Sigmoid colon (tissue), 7 donors: ENCODE measurements around the gene ALMS1. TPM values are rescaled to one million over a fixed set of nuclear protein-coding genes. Genes with fewer than 3 reads are reported as not detected.
A peak's percentile ranks its signal among the peaks of the same experiment; 100 is the strongest.

ENCODE experiments used
- DNase-seq: peaks from one replicate; pipeline ENCODE4 v3.0.0-alpha.2; 2019
- H3K27ac ChIP-seq, 4 donors: fragments of 200-600 bp; sonication (generic); one replicate each; pipeline ENCODE4 v1.5.1; 2016 to 2019; ENCODE audit warnings: mild to moderate bottlenecking in 1 of 4
- H3K27me3 ChIP-seq, 3 donors: fragments of 200-600 bp; sonication (generic); one replicate each; pipeline ENCODE4 v1.5.1; 2019; ENCODE audit warnings: mild to moderate bottlenecking in 1 of 3
- H3K36me3 ChIP-seq, 4 donors: fragments of 200-600 bp; sonication (generic); one replicate each; pipeline ENCODE4 v1.5.1; 2016 to 2019
- H3K4me1 ChIP-seq, 4 donors: fragments of 200-600 bp; sonication (generic); one replicate each; pipeline ENCODE4 v1.5.1; 2017 to 2019
- H3K4me3 ChIP-seq, 4 donors: fragments of 200-600 bp; sonication (generic); one replicate each; pipeline ENCODE4 v1.5.1; 2017 to 2019; ENCODE audit warnings: mild to moderate bottlenecking in 2 of 4, moderate library complexity in 1 of 4
- H3K9me3 ChIP-seq, 4 donors: fragments of 200-600 bp in 3 of 4; sonication (generic) in 3 of 4; one replicate each; pipeline versions ENCODE4 v1.5.1 to v1.6.1; 2013 to 2019
- EP300 ChIP-seq, 4 donors: sonication (generic); formaldehyde crosslinking; IDR thresholded peaks; one replicate each; pipeline ENCODE4 v1.6.1; 2017; ENCODE audit warnings: antibody characterized with exemption in 4 of 4
- POLR2A ChIP-seq, 2 donors: fragments of 450-650 bp; IDR thresholded peaks; one replicate each; pipeline ENCODE4 v1.6.1; 2016; ENCODE audit warnings: antibody characterized with exemption in 2 of 2, mild to moderate bottlenecking in 2 of 2, moderate library complexity in 2 of 2
- POLR2AphosphoS5 ChIP-seq, 4 donors: sonication (generic); formaldehyde crosslinking; IDR thresholded peaks; one replicate each; pipeline ENCODE4 v1.6.1; 2017; ENCODE audit warnings: antibody characterized with exemption in 4 of 4
- WGBS, 2 donors: extraction: QIAGEN DNeasy Blood & Tissue Kit; methylation state at CpG; one replicate each; pipeline ENCODE4 v1.1.7; 2013; 5-methylcytosine and 5-hydroxymethylcytosine counted together
- intact Hi-C: fragments of 100-400 bp; cut with DNase I; formaldehyde crosslinking; loops from one replicate; pipeline ENCODE4 v1.15.1; 2023
- polyA plus RNA-seq, 3 donors: library from polyadenylated mRNA; stranded (reverse); fragments of 200-250 nt; gene quantifications; one replicate each; pipeline ENCODE4 v1.2.3, GENCODE V29; 2013
- total RNA-seq, 4 donors: library from RNA; depleted of rRNA; stranded (reverse); fragments of >200 nt; gene quantifications; one replicate each; pipeline ENCODE4 v1.1.0, GENCODE V29; 2016
- TF ChIP-seq, protein P1 (sequence below), 4 experiments: fragments of 450-650 bp in 3 of 4; fragments of 200-600 bp in 1 of 4; IDR thresholded peaks; one replicate each; pipeline ENCODE4 v1.5.1; 2016 to 2019; ENCODE audit warnings: antibody characterized with exemption in 4 of 4, mild to moderate bottlenecking in 3 of 4, moderate library complexity in 2 of 4
- donor health status: healthy with polysubstance abuse.
- donor health status: Bipolar disorder and iron deficiency.
- donor health status: healthy.

ALMS1 gene
- total and polyA plus RNA-seq, 7 donors: 3.5 to 47.6 (median 29.3) TPM

GRCh38 chr2:73415906-73416305 is 30.3 kb downstream of the ALMS1 start:
- no peak overlapping the region for H3K27ac ChIP-seq
- no peaks in the 10 kb centered on the region for H3K27me3 ChIP-seq

GRCh38 chr2:73418343-73418742 is 32.7 kb downstream of the ALMS1 start:
- Histone ChIP-seq H3K27ac (peak overlapping the region; percentile 1 to 62 (median 50)), H3K4me3 (no peak overlapping the region)

More at GRCh38 chr2:73415906-73416305, 30.3 kb downstream of the ALMS1 start:
- H3K4me1 ChIP-seq: peaks cover 0 to 21% (median 9%) of the 10 kb centered on the region in 4 donors
- no peak overlapping the region for H3K4me3 ChIP-seq
- no peak for TF ChIP-seq POLR2A (IDR thresholded peaks at IDR 0.05)
- TF ChIP-seq, protein P1, sequence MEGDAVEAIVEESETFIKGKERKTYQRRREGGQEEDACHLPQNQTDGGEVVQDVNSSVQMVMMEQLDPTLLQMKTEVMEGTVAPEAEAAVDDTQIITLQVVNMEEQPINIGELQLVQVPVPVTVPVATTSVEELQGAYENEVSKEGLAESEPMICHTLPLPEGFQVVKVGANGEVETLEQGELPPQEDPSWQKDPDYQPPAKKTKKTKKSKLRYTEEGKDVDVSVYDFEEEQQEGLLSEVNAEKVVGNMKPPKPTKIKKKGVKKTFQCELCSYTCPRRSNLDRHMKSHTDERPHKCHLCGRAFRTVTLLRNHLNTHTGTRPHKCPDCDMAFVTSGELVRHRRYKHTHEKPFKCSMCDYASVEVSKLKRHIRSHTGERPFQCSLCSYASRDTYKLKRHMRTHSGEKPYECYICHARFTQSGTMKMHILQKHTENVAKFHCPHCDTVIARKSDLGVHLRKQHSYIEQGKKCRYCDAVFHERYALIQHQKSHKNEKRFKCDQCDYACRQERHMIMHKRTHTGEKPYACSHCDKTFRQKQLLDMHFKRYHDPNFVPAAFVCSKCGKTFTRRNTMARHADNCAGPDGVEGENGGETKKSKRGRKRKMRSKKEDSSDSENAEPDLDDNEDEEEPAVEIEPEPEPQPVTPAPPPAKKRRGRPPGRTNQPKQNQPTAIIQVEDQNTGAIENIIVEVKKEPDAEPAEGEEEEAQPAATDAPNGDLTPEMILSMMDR (IDR thresholded peaks at IDR 0.05): no peak
- TF ChIP-seq EP300 (IDR thresholded peaks at IDR 0.05): no peak
- TF ChIP-seq POLR2AphosphoS5 (IDR thresholded peaks at IDR 0.05): no peak
- intact Hi-C loops: no loop called here
- no peaks in the 10 kb centered on the region for H3K36me3 ChIP-seq
- DNase-seq: no peak
- WGBS, 2 donors: 96% methylated on average over 2 of the region's 2 CpGs
- no peaks in the 10 kb centered on the region for H3K9me3 ChIP-seq

DNA sequence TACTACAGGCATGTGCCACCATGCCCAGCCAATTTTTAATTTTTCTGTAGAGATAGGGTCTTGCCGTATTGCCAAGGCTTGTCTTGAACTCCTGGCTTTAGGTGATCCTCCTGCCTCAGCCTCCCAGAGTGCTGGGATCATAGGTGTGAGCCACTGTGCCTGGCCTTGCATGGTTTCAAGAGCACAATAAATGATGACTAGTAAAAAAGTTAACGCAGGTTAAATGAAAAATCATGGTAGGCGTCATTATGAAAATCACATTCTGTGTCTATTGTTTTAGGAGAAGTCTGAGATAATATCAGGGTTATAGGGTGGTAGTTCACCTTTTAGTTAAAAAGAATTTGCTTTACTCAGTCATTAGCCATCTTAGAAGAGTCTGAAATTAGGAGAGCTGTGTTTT is 38.3 kb downstream of the ALMS1 start:
- Histone ChIP-seq H3K9me3 (no peaks in the 10 kb centered on the region), H3K4me1 (peaks cover 0 to 9% (median 4%) of the 10 kb centered on the region in 4 donors), H3K4me3 (no peak overlapping the region), H3K36me3 (peaks cover 0 to 17% (median 0%) of the 10 kb centered on the region in 4 donors), H3K27ac (no peak overlapping the region), H3K27me3 (no peaks in the 10 kb centered on the region)
- intact Hi-C loops: no loop called here
- no peak for TF ChIP-seq POLR2AphosphoS5 (IDR thresholded peaks at IDR 0.05)
- TF ChIP-seq POLR2A (IDR thresholded peaks at IDR 0.05): no peak
- TF ChIP-seq EP300 (IDR thresholded peaks at IDR 0.05): no peak
- TF ChIP-seq, protein P1 (IDR thresholded peaks at IDR 0.05): no peak
- 94 to 98% methylated on average over 3 of the region's 3 CpGs for WGBS, 2 donors
- DNase-seq: no peak

More at GRCh38 chr2:73418343-73418742, 32.7 kb downstream of the ALMS1 start:
- WGBS, 2 donors: 68 to 76% methylated on average over 7 of the region's 7 CpGs
- TF ChIP-seq POLR2AphosphoS5 (IDR thresholded peaks at IDR 0.05) (peak in 2 of 4 donors; percentile 13 to 23), POLR2A (IDR thresholded peaks at IDR 0.05) (no peak)
- intact Hi-C loops: loop anchor here (1.0 kb wide), 1 partner anchor 32 kb away; no protein-coding TSS in a partner anchor
- Histone ChIP-seq H3K9me3 (no peaks in the 10 kb centered on the region), H3K27me3 (no peaks in the 10 kb centered on the region), H3K36me3 (no peaks in the 10 kb centered on the region), H3K4me1 (peaks cover 0 to 21% (median 9%) of the 10 kb centered on the region in 4 donors)
- DNase-seq: peak; percentile 88

DNA sequence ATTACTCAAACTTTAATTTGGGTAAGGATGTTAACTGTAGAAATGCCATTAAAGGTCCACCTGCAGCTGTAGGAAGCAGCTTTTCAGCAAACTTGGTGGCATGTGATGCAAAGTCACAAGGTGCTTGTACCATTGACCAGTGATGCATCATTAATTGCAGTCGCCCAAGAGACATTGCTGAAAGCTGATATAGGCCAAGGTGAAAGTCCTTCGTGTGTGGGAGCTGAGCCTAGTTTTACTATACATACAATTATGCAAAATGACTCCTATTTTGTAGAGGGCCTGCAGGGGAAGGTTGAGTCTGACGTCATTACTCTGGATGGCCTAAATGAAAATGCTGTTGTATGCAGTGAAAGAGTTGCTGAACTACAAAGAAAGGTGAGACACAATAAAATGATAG is 40.5 kb downstream of the ALMS1 start:
- no peaks in the 10 kb centered on the region for H3K27me3 ChIP-seq
- TF ChIP-seq, protein P1 (IDR thresholded peaks at IDR 0.05): no peak
- TF ChIP-seq EP300 (IDR thresholded peaks at IDR 0.05) (no peak), POLR2AphosphoS5 (IDR thresholded peaks at IDR 0.05) (no peak), POLR2A (IDR thresholded peaks at IDR 0.05) (no peak)
- H3K4me3 ChIP-seq: no peak overlapping the region
- no peak for DNase-seq
- no peaks in the 10 kb centered on the region for H3K4me1 ChIP-seq
- H3K9me3 ChIP-seq: no peaks in the 10 kb centered on the region
- 77 to 86% methylated on average over 3 of the region's 3 CpGs for WGBS, 2 donors
- peaks cover 0 to 17% (median 0%) of the 10 kb centered on the region in 4 donors for H3K36me3 ChIP-seq
- intact Hi-C loops: no loop called here
- no peak overlapping the region for H3K27ac ChIP-seq

GRCh38 chr2:73436019-73436418 is 50.4 kb downstream of the ALMS1 start:
- H3K4me3 ChIP-seq: no peak overlapping the region
- TF ChIP-seq POLR2AphosphoS5 (IDR thresholded peaks at IDR 0.05): no peak
- no peak for TF ChIP-seq POLR2A (IDR thresholded peaks at IDR 0.05)
- TF ChIP-seq EP300 (IDR thresholded peaks at IDR 0.05): no peak
- TF ChIP-seq, protein P1 (IDR thresholded peaks at IDR 0.05): no peak
- intact Hi-C loops: no loop called here
- no peak overlapping the region for H3K27ac ChIP-seq
- WGBS, 2 donors: 93 to 99% methylated on average over 1 of the region's 1 CpG
- H3K9me3 ChIP-seq: peaks cover 0 to 6% (median 0%) of the 10 kb centered on the region in 4 donors
- H3K27me3 ChIP-seq: no peaks in the 10 kb centered on the region
- DNase-seq: no peak
- no peaks in the 10 kb centered on the region for H3K4me1 ChIP-seq
- peaks cover 0 to 68% (median 11%) of the 10 kb centered on the region in 4 donors for H3K36me3 ChIP-seq
